ENCODE measurements around the gene LRRC38.

The LRRC38 gene

GRCh38 chr1:13520985-13521384 is 7.2 kb upstream of the LRRC38 start:
- no peaks in the 10 kb centered on the region for H3K36me3 ChIP-seq (ENCODE audit: control insufficient read depth, insufficient read depth, low read length)
- no peak overlapping the region for H3K27ac ChIP-seq (ENCODE audit: insufficient read depth, low read length, poor library complexity, severe bottlenecking)
- no peak for DNase-seq

GRCh38 chr1:13517193-13517812 is 3.5 kb upstream of the LRRC38 start:
- Histone ChIP-seq H3K4me3 (ENCODE audit: insufficient read depth, low read depth, low read length, poor library complexity, severe bottlenecking) (no peak overlapping the region), H3K9me3 (ENCODE audit: control insufficient read depth, low read length) (no peaks in the 10 kb centered on the region), H3K27me3 (replicated peaks; ENCODE audit: control insufficient read depth, insufficient read depth, low read length, poor library complexity, severe bottlenecking) (peaks cover 3% of the 10 kb centered on the region), H3K27ac (ENCODE audit: insufficient read depth, low read length, poor library complexity, severe bottlenecking) (no peak overlapping the region), H3K4me1 (ENCODE audit: control insufficient read depth, insufficient read depth, low read length, poor library complexity, severe bottlenecking) (no peaks in the 10 kb centered on the region), H3K36me3 (ENCODE audit: control insufficient read depth, insufficient read depth, low read length) (no peaks in the 10 kb centered on the region)
- no peak for DNase-seq

More at GRCh38 chr1:13520985-13521384, 7.2 kb upstream of the LRRC38 start:
- Histone ChIP-seq H3K27me3 (replicated peaks; ENCODE audit: control insufficient read depth, insufficient read depth, low read length, poor library complexity, severe bottlenecking) (peaks cover 3% of the 10 kb centered on the region), H3K4me1 (ENCODE audit: control insufficient read depth, insufficient read depth, low read length, poor library complexity, severe bottlenecking) (no peaks in the 10 kb centered on the region), H3K4me3 (ENCODE audit: insufficient read depth, low read depth, low read length, poor library complexity, severe bottlenecking) (no peak overlapping the region), H3K9me3 (ENCODE audit: control insufficient read depth, low read length) (no peaks in the 10 kb centered on the region)

- Histone ChIP-seq H3K27me3 (replicated peaks; ENCODE audit: control insufficient read depth, insufficient read depth, low read length, poor library complexity, severe bottlenecking) (peaks cover 3% of the 10 kb centered on the region), H3K27ac (ENCODE audit: insufficient read depth, low read length, poor library complexity, severe bottlenecking) (no peak overlapping the region), H3K9me3 (ENCODE audit: control insufficient read depth, low read length) (no peaks in the 10 kb centered on the region), H3K4me3 (ENCODE audit: insufficient read depth, low read depth, low read length, poor library complexity, severe bottlenecking) (no peak overlapping the region), H3K36me3 (ENCODE audit: control insufficient read depth, insufficient read depth, low read length) (no peaks in the 10 kb centered on the region), H3K4me1 (ENCODE audit: control insufficient read depth, insufficient read depth, low read length, poor library complexity, severe bottlenecking) (no peaks in the 10 kb centered on the region)
- DNase-seq = no peak
These were observed 2.8 kb upstream of the LRRC38 start for GRCh38 chr1:13516606-13517005.

- DNase-seq = no peak
- no peaks in the 10 kb centered on the region for H3K9me3 ChIP-seq (ENCODE audit: control insufficient read depth, low read length)
- no peaks in the 10 kb centered on the region for H3K36me3 ChIP-seq (ENCODE audit: control insufficient read depth, insufficient read depth, low read length)
- H3K27ac ChIP-seq (ENCODE audit: insufficient read depth, low read length, poor library complexity, severe bottlenecking) = no peak overlapping the region
- H3K4me1 ChIP-seq (ENCODE audit: control insufficient read depth, insufficient read depth, low read length, poor library complexity, severe bottlenecking) = no peaks in the 10 kb centered on the region
- H3K27me3 ChIP-seq (replicated peaks; ENCODE audit: control insufficient read depth, insufficient read depth, low read length, poor library complexity, severe bottlenecking) = no peaks in the 10 kb centered on the region
- no peak overlapping the region for H3K4me3 ChIP-seq (ENCODE audit: insufficient read depth, low read depth, low read length, poor library complexity, severe bottlenecking)
These were observed 1.0 kb upstream of the LRRC38 start for GRCh38 chr1:13514821-13515220.

- Histone ChIP-seq H3K4me1 (ENCODE audit: control insufficient read depth, insufficient read depth, low read length, poor library complexity, severe bottlenecking) (no peaks in the 10 kb centered on the region), H3K27me3 (replicated peaks; ENCODE audit: control insufficient read depth, insufficient read depth, low read length, poor library complexity, severe bottlenecking) (no peaks in the 10 kb centered on the region), H3K9me3 (ENCODE audit: control insufficient read depth, low read length) (no peaks in the 10 kb centered on the region), H3K27ac (ENCODE audit: insufficient read depth, low read length, poor library complexity, severe bottlenecking) (no peak overlapping the region), H3K4me3 (ENCODE audit: insufficient read depth, low read depth, low read length, poor library complexity, severe bottlenecking) (no peak overlapping the region), H3K36me3 (ENCODE audit: control insufficient read depth, insufficient read depth, low read length) (no peaks in the 10 kb centered on the region)
- no peak for DNase-seq
These were observed 524 bp downstream of the LRRC38 start for GRCh38 chr1:13513063-13513894.

GRCh38 chr1:13512472-13512871 is 1.3 kb downstream of the LRRC38 start:
- Histone ChIP-seq H3K9me3 (ENCODE audit: control insufficient read depth, low read length) (no peaks in the 10 kb centered on the region), H3K4me1 (ENCODE audit: control insufficient read depth, insufficient read depth, low read length, poor library complexity, severe bottlenecking) (no peaks in the 10 kb centered on the region), H3K27me3 (replicated peaks; ENCODE audit: control insufficient read depth, insufficient read depth, low read length, poor library complexity, severe bottlenecking) (no peaks in the 10 kb centered on the region), H3K27ac (ENCODE audit: insufficient read depth, low read length, poor library complexity, severe bottlenecking) (no peak overlapping the region), H3K36me3 (ENCODE audit: control insufficient read depth, insufficient read depth, low read length) (no peaks in the 10 kb centered on the region), H3K4me3 (ENCODE audit: insufficient read depth, low read depth, low read length, poor library complexity, severe bottlenecking) (no peak overlapping the region)
- DNase-seq = no peak

- Histone ChIP-seq H3K4me1 (ENCODE audit: control insufficient read depth, insufficient read depth, low read length, poor library complexity, severe bottlenecking) (no peaks in the 10 kb centered on the region), H3K4me3 (ENCODE audit: insufficient read depth, low read depth, low read length, poor library complexity, severe bottlenecking) (no peak overlapping the region), H3K27ac (ENCODE audit: insufficient read depth, low read length, poor library complexity, severe bottlenecking) (no peak overlapping the region), H3K27me3 (replicated peaks; ENCODE audit: control insufficient read depth, insufficient read depth, low read length, poor library complexity, severe bottlenecking) (peaks cover 3% of the 10 kb centered on the region), H3K9me3 (ENCODE audit: control insufficient read depth, low read length) (no peaks in the 10 kb centered on the region), H3K36me3 (ENCODE audit: control insufficient read depth, insufficient read depth, low read length) (no peaks in the 10 kb centered on the region)
- no peak for DNase-seq
These were observed 3.3 kb downstream of the LRRC38 start for GRCh38 chr1:13510499-13510898.

- DNase-seq = no peak
- no peaks in the 10 kb centered on the region for H3K36me3 ChIP-seq (ENCODE audit: control insufficient read depth, insufficient read depth, low read length)
- peaks cover 3% of the 10 kb centered on the region for H3K27me3 ChIP-seq (replicated peaks; ENCODE audit: control insufficient read depth, insufficient read depth, low read length, poor library complexity, severe bottlenecking)
- H3K4me3 ChIP-seq (ENCODE audit: insufficient read depth, low read depth, low read length, poor library complexity, severe bottlenecking) = no peak overlapping the region
- H3K9me3 ChIP-seq (ENCODE audit: control insufficient read depth, low read length) = no peaks in the 10 kb centered on the region
- no peaks in the 10 kb centered on the region for H3K4me1 ChIP-seq (ENCODE audit: control insufficient read depth, insufficient read depth, low read length, poor library complexity, severe bottlenecking)
- no peak overlapping the region for H3K27ac ChIP-seq (ENCODE audit: insufficient read depth, low read length, poor library complexity, severe bottlenecking)
These were observed 6.7 kb downstream of the LRRC38 start for GRCh38 chr1:13507075-13507474.

GRCh38 chr1:13505020-13505419 is 8.8 kb downstream of the LRRC38 start:
- DNase-seq = no peak
- Histone ChIP-seq H3K9me3 (ENCODE audit: control insufficient read depth, low read length) (no peaks in the 10 kb centered on the region), H3K4me1 (ENCODE audit: control insufficient read depth, insufficient read depth, low read length, poor library complexity, severe bottlenecking) (no peaks in the 10 kb centered on the region), H3K36me3 (ENCODE audit: control insufficient read depth, insufficient read depth, low read length) (no peaks in the 10 kb centered on the region), H3K4me3 (ENCODE audit: insufficient read depth, low read depth, low read length, poor library complexity, severe bottlenecking) (no peak overlapping the region), H3K27me3 (replicated peaks; ENCODE audit: control insufficient read depth, insufficient read depth, low read length, poor library complexity, severe bottlenecking) (peaks cover 3% of the 10 kb centered on the region), H3K27ac (ENCODE audit: insufficient read depth, low read length, poor library complexity, severe bottlenecking) (no peak overlapping the region)

- Histone ChIP-seq H3K4me1 (ENCODE audit: control insufficient read depth, insufficient read depth, low read length, poor library complexity, severe bottlenecking) (no peaks in the 10 kb centered on the region), H3K27me3 (replicated peaks; ENCODE audit: control insufficient read depth, insufficient read depth, low read length, poor library complexity, severe bottlenecking) (peaks cover 3% of the 10 kb centered on the region), H3K36me3 (ENCODE audit: control insufficient read depth, insufficient read depth, low read length) (no peaks in the 10 kb centered on the region), H3K9me3 (ENCODE audit: control insufficient read depth, low read length) (no peaks in the 10 kb centered on the region), H3K4me3 (ENCODE audit: insufficient read depth, low read depth, low read length, poor library complexity, severe bottlenecking) (no peak overlapping the region), H3K27ac (ENCODE audit: insufficient read depth, low read length, poor library complexity, severe bottlenecking) (no peak overlapping the region)
- DNase-seq = no peak
These were observed 13.0 kb downstream of the LRRC38 start for GRCh38 chr1:13500806-13501205.

Data from effector memory CD4-positive, alpha-beta T cell (primary cell).